Anterior cingulate cortex (tissue), 58 donors: ENCODE results near the gene DPH5.
"Not testable (repeated sequence)": the region's sequence is repeated elsewhere in the genome, so short reads cannot be mapped to it uniquely, and the experiment has no call there.

ENCODE experiments used
- DNase-seq, 58 donors: peaks; one replicate each; lab custom pipeline; 2025; lab: John Stamatoyannopoulos, UW

The DPH5 gene

GRCh38 chr1:101025657-101026429 is at the start of gene DPH5:
Gene DPH5 (minus strand): TSS chr1:101025784. CDS start chr1:101025443, 341 bp downstream.
- DNase-seq = peak; percentile 44 to 91 (median 82)

- no peak for DNase-seq
Observed at GRCh38 chr1:101073836-101074235, 48.3 kb upstream of the DPH5 start.

GRCh38 chr1:101071470-101071891 is 45.9 kb upstream of the DPH5 start:
- no peak for DNase-seq

GRCh38 chr1:101069158-101069557 is 43.6 kb upstream of the DPH5 start:
- DNase-seq = peak in 1 of 58 donors; percentile 36

GRCh38 chr1:101066937-101067335 is 41.4 kb upstream of the DPH5 start:
- not testable (repeated sequence) for DNase-seq

- no peak for DNase-seq
Observed at GRCh38 chr1:101066260-101066936, 40.8 kb upstream of the DPH5 start.

- DNase-seq = no peak
Observed at GRCh38 chr1:101065575-101065974, 40.0 kb upstream of the DPH5 start.

- DNase-seq = no peak
Observed at GRCh38 chr1:101064697-101065096, 39.1 kb upstream of the DPH5 start.

- no peak for DNase-seq
Observed at GRCh38 chr1:101060992-101061391, 35.4 kb upstream of the DPH5 start.

- DNase-seq = no peak
Observed at GRCh38 chr1:101059945-101060542, 34.5 kb upstream of the DPH5 start.

- DNase-seq = no peak
Observed at GRCh38 chr1:101055623-101056022, 30.0 kb upstream of the DPH5 start.

- no peak for DNase-seq
Observed at GRCh38 chr1:101051688-101052638, 26.4 kb upstream of the DPH5 start.

- DNase-seq = no peak
Observed at GRCh38 chr1:101050869-101051268, 25.3 kb upstream of the DPH5 start.

GRCh38 chr1:101044749-101045148 is 19.2 kb upstream of the DPH5 start:
- no peak for DNase-seq

- DNase-seq = no peak
Observed at GRCh38 chr1:101044259-101044658, 18.7 kb upstream of the DPH5 start.

GRCh38 chr1:101043776-101044175 is 18.2 kb upstream of the DPH5 start:
- DNase-seq = no peak

GRCh38 chr1:101041300-101041699 is 15.7 kb upstream of the DPH5 start:
- DNase-seq = no peak

GRCh38 chr1:101040666-101041065 is 15.1 kb upstream of the DPH5 start:
- no peak for DNase-seq

- no peak for DNase-seq
Observed at GRCh38 chr1:101039245-101039644, 13.7 kb upstream of the DPH5 start.

GRCh38 chr1:101037316-101037715 is 11.7 kb upstream of the DPH5 start:
- no peak for DNase-seq
